CD4-positive, alpha-beta memory T cell (primary cell): Measurements from ENCODE around the gene ASB13. TPM values are rescaled to one million over a fixed set of nuclear protein-coding genes. Genes with fewer than 3 reads are reported as not detected.
"Not testable (repeated sequence)": the region's sequence is repeated elsewhere in the genome, so short reads cannot be mapped to it uniquely, and the experiment has no call there.

Source experiments
- CTCF ChIA-PET: fragments of 350-600 bp; sonication (Branson Sonifier 250); formaldehyde crosslinking; loops from one replicate; lab custom pipeline; 2021; ENCODE audit warnings: inconsistent platforms; ENCODE audit not compliant: partially characterized antibody; lab: Charles Lee
- POLR2A ChIA-PET: fragments of 350-600 bp; sonication (Branson Sonifier 250); formaldehyde crosslinking; loops from one replicate; lab custom pipeline; 2021; ENCODE audit not compliant: partially characterized antibody; lab: Charles Lee
- DNase-seq, 5 donors: peaks; one replicate each; pipeline versions ENCODE4 v3.0.0 to v3.0.0-alpha.2; 2020 to 2022; ENCODE audit warnings: mixed read lengths in 1 of 5
- H3K27ac ChIP-seq: one replicate; pipeline ENCODE4 v1.7.0; 2013; ENCODE audit warnings: low read depth, low read length
- H3K27me3 ChIP-seq: 2 replicates; pipeline ENCODE4 v1.7.0; 2013; ENCODE audit warnings: mild to moderate bottlenecking, low read length, moderate library complexity; ENCODE audit not compliant: insufficient read depth
- H3K36me3 ChIP-seq: 2 replicates; pipeline ENCODE4 v1.7.0; 2013; ENCODE audit warnings: mild to moderate bottlenecking, low read length, moderate library complexity; ENCODE audit not compliant: insufficient read depth
- H3K4me1 ChIP-seq: 2 replicates; pipeline ENCODE4 v1.7.0; 2013; ENCODE audit warnings: mild to moderate bottlenecking, low read length, moderate library complexity; ENCODE audit not compliant: insufficient read depth
- H3K4me3 ChIP-seq, 2 donors: one replicate each; pipeline ENCODE4 v1.7.0; 2013; ENCODE audit warnings: low read length in 2 of 2, mild to moderate bottlenecking in 1 of 2
- H3K9me3 ChIP-seq, 2 donors: one replicate each; pipeline ENCODE4 v1.7.0; 2013; ENCODE audit warnings: low read length in 2 of 2, control low read depth in 1 of 2; ENCODE audit not compliant: control insufficient read depth in 1 of 2
- H3K27ac Mint-ChIP-seq, 7 donors: one replicate each; pipeline ENCODE4 v1.8.0; 2020 to 2021; ENCODE audit warnings: mixed read lengths in 7 of 7, mild to moderate bottlenecking in 6 of 7, inconsistent platforms in 3 of 7, moderate library complexity in 3 of 7
- H3K27me3 Mint-ChIP-seq, 2 donors: one replicate each; pipeline ENCODE4 v1.8.0; 2020 to 2021; ENCODE audit warnings: mixed read lengths in 2 of 2
- H3K36me3 Mint-ChIP-seq, 2 donors: one replicate each; pipeline ENCODE4 v1.8.0; 2020 to 2021; ENCODE audit warnings: mixed read lengths in 2 of 2, inconsistent platforms in 1 of 2, mild to moderate bottlenecking in 1 of 2
- H3K4me1 Mint-ChIP-seq, 4 donors: one replicate each; pipeline ENCODE4 v1.8.0; 2020 to 2021; ENCODE audit warnings: mixed read lengths in 4 of 4, mild to moderate bottlenecking in 1 of 4
- H3K4me3 Mint-ChIP-seq, 8 donors: one replicate each; pipeline ENCODE4 v1.8.0; 2020 to 2021; ENCODE audit warnings: mixed read lengths in 8 of 8, mild to moderate bottlenecking in 7 of 8, moderate library complexity in 6 of 8, inconsistent platforms in 3 of 8
- H3K9me3 Mint-ChIP-seq, 8 donors: one replicate each; pipeline ENCODE4 v1.8.0; 2020 to 2021; ENCODE audit warnings: mixed read lengths in 8 of 8, mild to moderate bottlenecking in 5 of 8, inconsistent platforms in 3 of 8, moderate library complexity in 1 of 8
- intact Hi-C: fragments of 100-400 bp; cut with micrococcal nuclease; formaldehyde crosslinking; loops from one replicate; pipeline ENCODE4 v1.15.1; 2023
- polyA plus RNA-seq, 2 donors: library from polyadenylated mRNA; unstranded; fragments of 300-500 nt; fragmentation: Illumina TruSeq; gene quantifications; one replicate each; pipeline ENCODE4 v1.2.3, GENCODE V29; 2021
- total RNA-seq, 2 experiments: library from RNA; stranded (reverse); gene quantifications; one replicate each; pipeline ENCODE4 v1.2.3, GENCODE V29; 2021

Gene ASB13
- total and polyA plus RNA-seq, 4 experiments from 2014 or later: 15.4 to 18.5 (median 16.4) TPM

DNA sequence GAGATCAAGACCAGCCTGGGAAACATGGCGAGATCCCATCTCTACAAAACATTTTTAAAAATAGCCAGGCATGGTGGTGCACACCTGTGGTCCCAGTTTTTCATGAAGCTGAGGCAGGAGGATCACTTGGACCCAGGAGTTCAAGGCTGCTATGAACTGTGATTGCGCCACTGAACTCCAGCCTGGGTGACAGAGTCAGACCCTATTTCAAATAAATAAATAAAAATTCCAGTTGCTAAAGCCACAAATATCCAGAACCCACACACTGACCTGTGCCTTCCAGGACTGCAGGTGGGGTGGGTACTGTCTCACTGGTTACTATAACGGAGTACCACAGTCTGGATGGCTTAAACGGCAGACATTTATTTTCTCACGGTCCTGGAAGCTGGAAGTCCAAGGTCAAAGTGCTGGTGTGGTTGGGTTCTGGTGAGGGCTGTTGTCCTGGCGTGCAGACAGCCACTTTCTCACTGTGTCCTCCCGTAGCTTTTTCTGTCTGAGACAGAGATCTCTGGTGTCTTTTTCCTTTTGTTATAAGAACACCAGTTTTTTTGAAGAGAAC is 38.8 kb downstream of the ASB13 start:
- intact Hi-C loops: no loop called here
- no peak for DNase-seq
- Histone ChIP-seq H3K4me1 (peaks cover 11% of the 10 kb centered on the region), H3K4me3 (no peak overlapping the region), H3K9me3 (no peaks in the 10 kb centered on the region), H3K27me3 (no peaks in the 10 kb centered on the region), H3K27ac (no peak overlapping the region), H3K36me3 (no peaks in the 10 kb centered on the region)
- H3K27ac Mint-ChIP-seq: no peak overlapping the region
- peaks cover 3 to 4% of the 10 kb centered on the region in 2 donors for H3K27me3 Mint-ChIP-seq
- H3K36me3 Mint-ChIP-seq: no peaks in the 10 kb centered on the region
- H3K4me3 Mint-ChIP-seq: no peak overlapping the region
- no peaks in the 10 kb centered on the region for H3K9me3 Mint-ChIP-seq
- ChIA-PET POLR2A (no interaction called here), CTCF (interaction anchor here (12.9 kb wide), 1 partner anchor 184 kb away, joined by 468 read pairs; no protein-coding TSS in a partner anchor)
- peaks cover 11 to 21% (median 15%) of the 10 kb centered on the region in 4 donors for H3K4me1 Mint-ChIP-seq

GRCh38 chr10:5625992-5626777 is 40.2 kb downstream of the ASB13 start:
- Mint-ChIP-seq H3K27me3 (peaks cover 3 to 4% of the 10 kb centered on the region in 2 donors), H3K4me3 (no peak overlapping the region), H3K27ac (no peak overlapping the region), H3K4me1 (peaks cover 12 to 21% (median 15%) of the 10 kb centered on the region in 4 donors), H3K9me3 (no peaks in the 10 kb centered on the region), H3K36me3 (no peaks in the 10 kb centered on the region)
- intact Hi-C loops: no loop called here
- ChIA-PET POLR2A (no interaction called here), CTCF (interaction anchor here (0.6 to 12.9 kb wide), 5 partner anchors 27 to 192 kb away, joined by 3 to 468 read pairs (median 3); partner anchors contain the start of gene TASOR2)
- no peaks in the 10 kb centered on the region for H3K36me3 ChIP-seq
- no peaks in the 10 kb centered on the region for H3K9me3 ChIP-seq
- no peak overlapping the region for H3K27ac ChIP-seq
- peaks cover 11% of the 10 kb centered on the region for H3K4me1 ChIP-seq
- H3K4me3 ChIP-seq: no peak overlapping the region
- no peaks in the 10 kb centered on the region for H3K27me3 ChIP-seq
- no peak for DNase-seq

GRCh38 chr10:5624701-5625100 is 41.7 kb downstream of the ASB13 start:
- H3K4me3 ChIP-seq: no peak overlapping the region
- ChIA-PET CTCF (interaction anchor here (1.0 to 12.9 kb wide), 5 partner anchors 10 to 206 kb away, joined by 3 to 468 read pairs (median 4); no protein-coding TSS in a partner anchor), POLR2A (no interaction called here)
- Mint-ChIP-seq H3K36me3 (no peaks in the 10 kb centered on the region), H3K4me3 (no peak overlapping the region), H3K27me3 (peaks cover 3 to 4% of the 10 kb centered on the region in 2 donors), H3K27ac (no peak overlapping the region), H3K9me3 (no peaks in the 10 kb centered on the region), H3K4me1 (peaks cover 11 to 19% (median 11%) of the 10 kb centered on the region in 4 donors)
- H3K27ac ChIP-seq: no peak overlapping the region
- H3K36me3 ChIP-seq: no peaks in the 10 kb centered on the region
- DNase-seq: no peak
- H3K4me1 ChIP-seq: peaks cover 11% of the 10 kb centered on the region
- H3K9me3 ChIP-seq: no peaks in the 10 kb centered on the region
- H3K27me3 ChIP-seq: no peaks in the 10 kb centered on the region
- intact Hi-C loops: loop anchor here (5.0 kb wide), 1 partner anchor 342 kb away; no protein-coding TSS in a partner anchor

DNA sequence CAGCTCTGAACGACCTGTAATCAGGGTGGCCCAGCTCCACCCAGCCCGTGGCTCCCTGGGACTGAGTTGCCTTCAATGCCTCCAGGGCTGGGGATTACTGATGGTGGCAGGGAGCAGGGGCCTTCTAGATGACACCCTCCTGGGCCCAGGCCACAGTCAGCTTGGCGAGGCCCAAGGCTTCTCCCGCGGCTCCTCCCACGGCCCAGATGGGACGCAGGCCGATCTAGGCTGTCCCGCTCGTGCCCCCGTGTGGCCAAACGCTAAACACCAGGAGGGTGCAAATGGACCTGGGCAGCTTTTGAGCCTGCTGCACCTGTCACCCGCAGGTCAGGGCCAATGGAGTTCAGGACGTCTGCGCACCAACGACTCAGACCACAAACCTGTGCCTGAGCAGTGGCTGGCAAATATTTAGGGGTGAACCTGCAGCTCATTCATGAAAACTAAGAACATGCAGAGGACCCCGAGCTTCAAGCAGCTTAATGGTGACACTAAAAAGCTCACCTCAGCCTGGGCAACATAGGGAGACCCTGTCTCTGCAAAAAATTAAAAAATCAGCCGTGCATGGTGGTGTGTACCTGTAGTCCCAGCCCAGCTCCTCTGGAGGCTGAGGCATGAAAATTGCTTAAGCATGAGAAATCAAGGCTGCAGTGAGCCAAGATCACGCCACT is 43.2 kb downstream of the ASB13 start:
- POLR2A ChIA-PET: interaction anchor here (1.0 to 3.5 kb wide), 9 partner anchors 12 to 331 kb away, joined by 3 to 29 read pairs (median 3); no protein-coding TSS in a partner anchor
- peaks cover 0 to 7% (median 3%) of the 10 kb centered on the region in 4 donors for H3K4me1 Mint-ChIP-seq
- H3K4me3 Mint-ChIP-seq: no peak overlapping the region
- no peak overlapping the region for H3K4me3 ChIP-seq
- no peaks in the 10 kb centered on the region for H3K27me3 ChIP-seq
- H3K27ac Mint-ChIP-seq: no peak overlapping the region
- intact Hi-C loops: loop anchor here (1.0 to 5.0 kb wide), 4 partner anchors 176 to 774 kb away; no protein-coding TSS in a partner anchor
- no peaks in the 10 kb centered on the region for H3K36me3 ChIP-seq
- H3K36me3 Mint-ChIP-seq: no peaks in the 10 kb centered on the region
- H3K9me3 Mint-ChIP-seq: no peaks in the 10 kb centered on the region
- CTCF ChIA-PET: interaction anchor here (0.5 to 12.9 kb wide), 56 partner anchors 9 to 808 kb away, joined by 3 to 468 read pairs (median 4); partner anchors contain the start of gene CALML5
- no peaks in the 10 kb centered on the region for H3K4me1 ChIP-seq
- DNase-seq: peak; percentile 68 to 75 (median 70)
- H3K9me3 ChIP-seq: no peaks in the 10 kb centered on the region
- no peaks in the 10 kb centered on the region for H3K27me3 Mint-ChIP-seq
- no peak overlapping the region for H3K27ac ChIP-seq

DNA sequence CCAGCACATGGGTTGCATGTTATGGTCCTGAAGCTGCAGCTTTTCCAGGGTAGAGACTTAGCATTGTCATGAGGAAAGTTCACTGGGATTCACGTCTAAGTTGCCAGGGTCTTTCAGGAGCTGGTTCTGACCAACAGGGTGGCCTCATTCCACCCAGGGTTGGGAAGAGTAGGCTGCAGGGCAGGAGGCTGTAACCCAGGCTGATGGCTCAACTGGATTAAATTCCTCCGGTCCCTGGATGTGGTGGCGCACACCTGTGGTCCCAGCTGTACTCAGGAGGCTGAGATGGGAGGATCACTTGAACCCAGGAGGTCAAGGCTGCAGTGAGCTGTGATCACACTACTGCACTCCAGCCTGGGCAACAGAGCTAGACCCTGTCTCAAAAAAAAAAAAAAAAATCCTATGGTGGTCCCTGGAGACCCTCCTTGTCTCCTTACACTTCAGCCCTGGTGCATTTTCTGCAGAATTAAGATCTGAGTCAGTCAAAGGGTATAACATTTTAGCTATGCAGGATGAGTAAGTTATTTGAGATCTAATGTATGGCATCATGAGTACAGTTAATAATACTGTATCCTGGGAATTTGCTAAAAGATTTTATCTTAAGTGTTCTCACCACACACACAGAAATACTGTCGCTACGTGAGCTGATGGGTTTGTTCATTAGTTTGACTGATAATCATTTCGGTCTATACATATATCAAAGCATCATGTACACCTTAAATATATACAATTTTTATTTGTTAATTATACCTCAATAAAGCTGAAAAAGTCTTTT is 44.0 kb downstream of the ASB13 start:
- intact Hi-C loops: loop anchor here (5.0 kb wide), 1 partner anchor 340 kb away; no protein-coding TSS in a partner anchor
- Histone ChIP-seq H3K27me3 (no peaks in the 10 kb centered on the region), H3K36me3 (no peaks in the 10 kb centered on the region), H3K4me1 (no peaks in the 10 kb centered on the region), H3K4me3 (no peak overlapping the region), H3K9me3 (no peaks in the 10 kb centered on the region), H3K27ac (no peak overlapping the region)
- Mint-ChIP-seq H3K36me3 (no peaks in the 10 kb centered on the region), H3K4me3 (no peak overlapping the region), H3K27ac (no peak overlapping the region), H3K4me1 (peaks cover 0 to 7% (median 3%) of the 10 kb centered on the region in 4 donors), H3K27me3 (no peaks in the 10 kb centered on the region), H3K9me3 (no peaks in the 10 kb centered on the region)
- POLR2A ChIA-PET: interaction anchor here (1.0 to 3.5 kb wide), 9 partner anchors 13 to 330 kb away, joined by 3 to 29 read pairs (median 3); no protein-coding TSS in a partner anchor
- CTCF ChIA-PET: interaction anchor here (0.5 to 12.9 kb wide), 50 partner anchors 7 to 807 kb away, joined by 3 to 468 read pairs (median 5); partner anchors contain the start of gene CALML5
- DNase-seq: no peak

- H3K4me3 ChIP-seq, H3K27me3 Mint-ChIP-seq, H3K36me3 Mint-ChIP-seq, H3K27ac ChIP-seq, H3K27ac Mint-ChIP-seq, H3K4me1 ChIP-seq, H3K27me3 ChIP-seq, H3K9me3 Mint-ChIP-seq, H3K4me3 Mint-ChIP-seq, H3K36me3 ChIP-seq, H3K9me3 ChIP-seq, DNase-seq, H3K4me1 Mint-ChIP-seq: not testable (repeated sequence)
- ChIA-PET POLR2A (interaction anchor here (3.5 kb wide), 1 partner anchor 174 kb away, joined by 29 read pairs; no protein-coding TSS in a partner anchor), CTCF (interaction anchor here (1.2 to 12.9 kb wide), 8 partner anchors 8 to 197 kb away, joined by 3 to 468 read pairs (median 12); no protein-coding TSS in a partner anchor)
- intact Hi-C loops: loop anchor here (5.0 kb wide), 1 partner anchor 339 kb away; no protein-coding TSS in a partner anchor
These were observed 45.0 kb downstream of the ASB13 start for GRCh38 chr10:5621371-5621770.
